Breast epithelium (tissue), 3 donors: Measurements from ENCODE around the gene RYR3.

Experiments
- CTCF ChIP-seq, 3 donors: fragments of 450-650 bp; IDR thresholded peaks; one replicate each; pipeline ENCODE4 v1.5.1; 2016 to 2017; ENCODE audit warnings: antibody characterized with exemption in 3 of 3, mild to moderate bottlenecking in 3 of 3, moderate library complexity in 3 of 3
- POLR2A ChIP-seq: fragments of 450-650 bp; IDR thresholded peaks from one replicate; pipeline ENCODE4 v1.6.1; 2016; ENCODE audit warnings: antibody characterized with exemption, mild to moderate bottlenecking, moderate library complexity
- POLR2AphosphoS5 ChIP-seq, 3 donors: sonication (generic); formaldehyde crosslinking; IDR thresholded peaks; one replicate each; pipeline ENCODE4 v1.6.1; 2017; ENCODE audit warnings: antibody characterized with exemption in 3 of 3

GRCh38 chr15:33320017-33320416 lies 9.2 kb downstream of the RYR3 start:
- no peak for TF ChIP-seq CTCF (IDR thresholded peaks at IDR 0.05)
- no peak for TF ChIP-seq POLR2A
- no peak for TF ChIP-seq POLR2AphosphoS5 (IDR thresholded peaks at IDR 0.05)
